NCI-H345 (cell line): ENCODE measurements around the gene UFD1.

Source experiments
- DNase-seq: peaks from one replicate; lab custom pipeline; 2025; lab: John Stamatoyannopoulos, UW

Gene UFD1

DNA sequence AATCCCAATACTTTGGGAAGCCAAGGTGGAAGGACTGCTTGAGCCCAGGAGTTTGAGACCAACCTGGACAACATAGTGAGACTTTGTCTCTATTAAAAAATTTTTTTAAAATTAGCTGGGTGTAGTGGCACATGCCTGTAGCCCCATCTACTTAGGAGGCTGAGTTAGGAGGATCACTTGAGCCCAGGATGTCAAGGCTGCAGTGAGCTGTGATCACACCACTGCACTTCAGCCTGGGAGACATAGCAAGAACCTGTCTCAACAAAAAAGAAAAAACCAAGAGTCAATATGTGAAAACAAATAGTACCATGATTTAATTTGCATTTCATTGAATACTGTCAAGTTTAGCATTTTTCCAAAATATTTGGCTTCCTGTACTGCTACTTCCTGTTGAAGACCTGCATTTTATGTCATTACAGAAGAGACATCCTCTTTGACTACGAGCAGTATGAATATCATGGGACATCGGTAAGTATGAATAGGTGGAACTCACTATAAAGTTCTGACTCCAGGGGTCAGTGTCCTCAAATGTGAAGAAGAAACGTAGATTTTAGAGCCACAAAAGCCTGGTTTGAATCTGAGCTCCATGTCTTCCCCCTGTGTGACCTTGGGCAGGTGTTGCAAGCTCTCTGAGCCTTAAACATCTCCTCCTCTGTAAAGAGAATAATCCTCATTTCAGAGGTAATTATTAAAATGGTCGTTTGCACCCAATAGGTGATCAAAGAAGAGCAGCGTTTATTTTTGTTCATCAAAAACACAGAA lies 16.8 kb upstream of the UFD1 start:
- no peak for DNase-seq

DNA sequence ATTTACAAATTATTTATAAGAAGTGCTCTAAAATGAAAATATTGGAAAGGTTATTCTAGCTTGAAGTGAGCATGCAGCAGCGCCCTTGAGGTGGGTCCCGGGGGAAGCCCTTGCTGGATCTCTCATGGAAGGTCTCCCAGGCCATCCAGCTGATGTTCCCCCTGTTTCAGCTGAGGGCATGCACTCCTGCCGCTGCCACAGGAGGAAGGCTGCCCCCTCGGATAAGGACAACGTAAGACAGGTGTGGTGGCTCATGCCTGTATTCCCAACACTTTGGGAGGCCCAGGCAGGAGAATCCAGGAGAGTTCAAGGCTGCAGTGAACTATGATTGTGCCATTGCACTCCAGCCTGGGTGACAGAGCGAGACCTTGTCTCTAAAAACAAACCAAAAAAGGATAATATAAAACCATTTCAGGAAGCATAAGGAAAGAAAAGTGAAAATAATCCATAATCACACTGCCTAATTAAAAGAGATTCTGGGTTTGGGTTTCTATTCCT lies 15.7 kb upstream of the UFD1 start:
- DNase-seq: no peak

GRCh38 chr22:19494001-19494560 lies 15.1 kb upstream of the UFD1 start:
- no peak for DNase-seq

- no peak for DNase-seq
These were observed 13.6 kb upstream of the UFD1 start for GRCh38 chr22:19492504-19493174.

GRCh38 chr22:19490628-19491230 lies 11.7 kb upstream of the UFD1 start:
- no peak for DNase-seq

DNA sequence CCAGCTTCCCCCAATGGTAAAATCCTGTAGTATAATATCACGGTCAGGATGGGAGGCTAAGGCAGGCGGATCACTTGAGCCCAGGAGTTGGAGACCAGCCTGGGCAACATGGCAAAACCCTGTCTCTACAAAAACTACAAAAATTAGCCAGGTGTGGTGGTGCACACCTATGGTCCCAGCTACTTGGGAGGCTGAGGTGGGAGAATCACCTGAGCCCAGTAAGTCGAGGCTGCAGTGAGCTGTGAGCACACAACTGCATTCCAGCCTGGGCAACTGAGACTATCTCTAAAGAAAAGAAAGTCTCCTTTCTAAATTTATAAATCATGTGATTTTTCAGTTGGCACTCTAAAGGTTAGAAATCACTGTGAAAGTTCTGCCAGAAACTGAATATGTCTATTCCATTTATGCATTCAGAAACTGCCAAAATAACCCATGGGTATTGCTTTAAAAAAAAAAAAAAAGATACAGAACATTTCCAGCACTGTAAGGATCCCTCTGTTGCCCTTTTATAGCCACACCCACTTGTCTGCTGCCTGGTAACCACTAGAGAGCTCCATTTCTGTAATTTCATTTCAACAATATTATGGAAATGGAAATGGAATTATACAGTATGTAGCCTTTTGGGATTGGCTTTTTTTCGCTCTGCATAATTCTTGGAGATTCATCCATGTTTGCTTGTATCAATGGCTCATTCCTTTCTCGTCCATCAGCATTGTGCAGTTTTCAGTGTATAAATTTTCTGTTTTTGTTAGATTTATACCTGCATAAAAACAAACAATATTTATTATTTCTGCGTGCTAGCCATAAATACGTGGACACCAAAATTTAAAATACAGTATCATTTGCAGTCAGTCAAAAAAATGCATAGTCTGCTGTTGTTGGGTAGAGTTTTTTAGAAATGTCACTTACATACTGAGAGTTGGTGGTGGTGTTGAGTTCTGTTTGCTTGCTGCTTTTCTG lies 10.2 kb upstream of the UFD1 start:
- no peak for DNase-seq

GRCh38 chr22:19488285-19488684 lies 9.3 kb upstream of the UFD1 start:
- no peak for DNase-seq

DNA sequence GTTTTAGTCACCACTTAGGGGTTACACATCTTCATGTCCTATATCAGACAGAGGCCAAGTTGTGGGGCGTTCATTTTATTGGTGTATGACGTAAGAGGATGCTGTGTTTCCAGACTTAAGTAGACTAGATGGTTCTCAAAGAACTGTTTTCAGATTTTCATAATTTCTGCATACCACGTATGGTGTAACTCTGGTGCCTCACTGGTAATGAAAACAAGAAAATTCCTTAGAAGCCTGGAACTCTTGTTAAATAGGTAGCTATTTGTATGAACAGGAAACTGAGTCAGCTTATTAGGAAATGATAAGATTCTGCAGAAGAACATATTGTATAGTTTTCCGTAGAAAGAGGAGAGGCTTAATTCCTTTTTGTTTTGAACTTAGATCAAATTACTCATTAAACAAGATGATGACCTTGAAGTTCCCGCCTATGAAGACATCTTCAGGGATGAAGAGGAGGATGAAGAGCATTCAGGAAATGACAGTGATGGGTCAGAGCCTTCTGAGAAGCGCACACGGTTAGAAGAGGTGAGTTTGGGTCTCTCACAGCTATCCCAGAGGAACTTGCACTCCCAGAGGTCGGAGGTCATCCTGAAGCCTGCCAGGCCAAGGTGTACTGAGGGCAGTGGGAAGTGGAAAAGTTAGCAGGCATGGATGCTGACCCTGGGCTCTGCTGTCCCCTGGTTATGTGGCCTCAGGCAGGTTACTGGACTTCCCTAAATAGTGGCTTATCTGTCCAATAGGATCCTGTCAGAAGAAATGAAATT lies 4.7 kb upstream of the UFD1 start:
- no peak for DNase-seq

DNA sequence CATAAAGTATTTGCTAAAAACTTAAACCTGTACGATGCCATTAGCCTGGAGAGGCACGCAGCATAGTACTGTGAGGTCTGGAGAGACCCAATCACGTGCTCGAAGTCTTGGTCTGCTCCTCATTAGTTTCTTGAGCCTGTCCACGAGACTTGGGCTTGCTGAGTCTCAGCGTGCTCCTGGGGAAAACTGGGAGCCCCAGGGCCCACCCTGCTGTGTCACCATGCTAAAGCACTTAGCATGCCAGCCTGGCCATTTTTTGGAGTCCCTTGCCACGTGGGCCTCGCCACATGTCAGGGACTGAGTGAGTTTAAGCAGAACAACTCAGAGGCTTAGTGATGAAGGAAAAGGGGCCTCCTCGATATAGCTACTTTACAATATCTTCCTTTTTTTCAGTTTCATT lies 3.3 kb upstream of the UFD1 start:
- DNase-seq: no peak

- DNase-seq: no peak
These were observed 1.8 kb upstream of the UFD1 start for GRCh38 chr22:19480789-19481188.

DNA sequence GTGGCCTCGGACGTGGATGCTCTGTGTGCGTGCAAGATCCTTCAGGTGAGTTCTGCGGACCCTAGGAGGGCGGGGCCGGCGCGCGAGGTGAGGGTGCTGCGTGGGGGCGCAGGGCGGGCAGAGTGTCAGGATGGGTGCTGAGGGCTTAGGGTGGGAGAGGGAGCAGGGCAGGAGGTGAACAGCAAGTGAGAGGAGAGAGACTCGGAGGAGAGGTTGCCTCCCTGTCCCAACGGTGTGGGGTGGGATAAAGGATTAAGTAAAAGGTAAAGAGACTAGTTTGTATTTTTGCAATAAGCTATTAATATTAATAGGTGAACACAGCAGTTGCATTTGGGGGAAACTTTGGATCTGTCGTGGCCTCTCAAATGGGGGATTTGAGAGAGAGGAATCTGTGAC lies 1.2 kb upstream of the UFD1 start:
- no peak for DNase-seq

- DNase-seq: peak; percentile 94
These were observed 571 bp upstream of the UFD1 start, which contains the start of gene CDC45 for GRCh38 chr22:19479355-19480172. Gene CDC45 (plus strand): TSS chr22:19479920. CDS start chr22:19479969, 49 bp downstream.

DNA sequence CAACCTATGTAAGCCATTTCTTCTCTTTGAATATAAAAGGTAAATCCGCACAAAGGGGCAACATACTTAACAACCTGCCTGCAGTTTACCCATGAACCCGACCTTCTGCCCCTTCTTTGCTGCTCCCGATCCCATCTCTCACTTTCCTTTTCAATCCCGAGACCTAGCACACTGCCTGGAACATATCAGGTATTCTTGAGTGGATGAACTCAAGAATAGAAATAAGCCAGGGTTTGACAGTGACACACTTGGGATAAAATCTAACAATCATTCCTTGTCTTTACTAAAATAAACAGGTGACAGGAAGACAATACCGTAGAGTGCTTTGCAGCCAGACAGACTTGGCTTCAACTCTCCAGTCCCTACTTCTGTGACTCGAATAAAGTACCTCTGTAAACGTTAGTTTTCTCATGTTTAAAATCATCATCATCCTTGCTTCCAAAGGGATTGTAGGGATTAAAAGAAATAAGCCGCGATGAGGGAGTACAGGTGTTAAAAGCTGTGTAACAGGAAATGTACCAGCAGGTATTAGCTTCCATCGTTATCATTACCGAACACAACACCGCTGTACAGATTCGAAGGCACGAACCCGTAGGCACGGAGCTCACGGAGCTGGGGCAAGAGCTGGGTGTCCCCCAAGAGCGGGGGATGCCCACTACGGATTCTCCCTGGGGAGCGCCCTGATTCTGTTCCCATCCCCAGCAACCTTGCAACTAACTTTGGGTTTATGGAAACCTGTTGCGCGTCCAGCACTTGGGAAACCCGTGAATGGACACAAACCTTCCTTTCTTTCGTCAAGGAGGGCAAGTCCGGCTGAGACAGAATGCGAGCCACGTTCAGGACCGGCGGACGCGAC lies 720 bp downstream of the UFD1 start:
- DNase-seq: no peak

GRCh38 chr22:19477321-19478044 lies 1.5 kb downstream of the UFD1 start:
- no peak for DNase-seq

DNA sequence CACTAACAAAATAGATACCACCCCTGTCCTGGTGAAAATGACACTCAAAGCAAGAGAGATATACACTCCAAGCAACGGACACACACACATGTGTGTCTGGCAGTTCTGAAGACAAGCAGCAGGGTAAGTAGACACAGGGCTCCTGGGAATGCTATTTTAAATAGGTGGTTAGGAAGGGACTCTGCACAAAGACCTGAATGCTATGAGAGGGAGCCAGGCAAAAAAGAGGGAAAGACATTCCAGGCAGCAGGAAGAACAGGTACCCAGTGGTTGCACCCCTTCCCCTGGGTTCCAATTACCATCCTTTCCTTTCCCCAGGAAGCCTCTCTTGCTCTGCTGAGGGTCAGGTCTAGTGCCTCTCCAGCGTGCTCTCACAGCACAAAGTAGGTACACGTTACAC lies 3.0 kb downstream of the UFD1 start:
- no peak for DNase-seq

- DNase-seq: no peak
These were observed 5.4 kb downstream of the UFD1 start for GRCh38 chr22:19473578-19473977.

DNA sequence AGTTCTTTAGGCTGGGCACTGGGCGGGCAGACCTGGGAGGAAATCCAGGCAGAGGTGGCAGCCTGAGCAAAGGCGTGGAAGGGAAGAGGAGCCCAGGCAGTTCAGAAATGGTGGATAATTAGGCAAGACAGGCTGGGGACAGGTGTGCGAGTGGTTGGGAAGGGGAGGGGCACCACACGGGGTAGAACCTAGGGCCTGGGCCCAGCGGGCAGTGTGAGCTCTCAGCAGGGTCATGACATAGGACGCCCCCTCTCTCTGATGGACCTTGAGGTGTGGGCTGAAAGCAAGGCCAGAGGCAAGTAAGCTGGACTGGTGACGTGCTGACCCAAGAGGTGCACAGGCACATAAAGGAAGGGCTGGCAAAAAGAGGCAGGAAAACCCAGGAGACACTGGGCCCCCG lies 6.8 kb downstream of the UFD1 start:
- no peak for DNase-seq

- DNase-seq: no peak
These were observed 7.4 kb downstream of the UFD1 start for GRCh38 chr22:19471572-19471971.
